KMS-11 (cell line): ENCODE results near the gene CRACDL.

Source experiments
- H2AFZ ChIP-seq: fragments of 200-600 bp; sonication (generic); 2 replicates; pipeline ENCODE4 v1.6.1; 2016; ENCODE audit warnings: antibody characterized with exemption, mixed run types, low read depth
- H3K27ac ChIP-seq: fragments of 200-600 bp; sonication (generic); 2 replicates; pipeline ENCODE4 v1.6.1; 2016; ENCODE audit warnings: mild to moderate bottlenecking, mixed run types
- H3K27me3 ChIP-seq: fragments of 200-600 bp; sonication (generic); 2 replicates; pipeline ENCODE4 v1.6.1; 2017; ENCODE audit warnings: mild to moderate bottlenecking, low read depth, mixed run types, moderate library complexity; ENCODE audit not compliant: insufficient read depth
- H3K36me3 ChIP-seq: fragments of 200-600 bp; sonication (generic); 2 replicates; pipeline ENCODE4 v1.6.1; 2017; ENCODE audit warnings: mild to moderate bottlenecking, mixed run types; ENCODE audit not compliant: insufficient read depth
- H3K4me1 ChIP-seq: fragments of 200-600 bp; sonication (generic); 2 replicates; pipeline ENCODE4 v1.6.1; 2016; ENCODE audit warnings: mild to moderate bottlenecking, low read depth, mixed run types; ENCODE audit not compliant: poor library complexity, severe bottlenecking
- H3K4me2 ChIP-seq: fragments of 200-600 bp; sonication (generic); 2 replicates; pipeline ENCODE4 v1.7.0; 2016; ENCODE audit warnings: mild to moderate bottlenecking, mixed run types
- H3K4me3 ChIP-seq: fragments of 200-600 bp; sonication (generic); IDR thresholded peaks from 2 replicates; pipeline ENCODE4 v1.6.1; 2017; ENCODE audit warnings: low read depth, low read length, mixed read lengths; ENCODE audit not compliant: insufficient read depth
- H3K79me2 ChIP-seq: fragments of 200-600 bp; sonication (generic); 2 replicates; pipeline ENCODE4 v1.6.1; 2016; ENCODE audit warnings: low read depth, mixed run types; ENCODE audit not compliant: insufficient read depth
- H3K9ac ChIP-seq: fragments of 200-600 bp; sonication (generic); 2 replicates; pipeline ENCODE4 v1.6.1; 2016; ENCODE audit warnings: mild to moderate bottlenecking, mixed run types
- H4K20me1 ChIP-seq: fragments of 200-600 bp; sonication (generic); 2 replicates; pipeline ENCODE4 v1.6.1; 2016; ENCODE audit warnings: mild to moderate bottlenecking, mixed run types; ENCODE audit not compliant: insufficient read depth
- CTCF ChIP-seq: fragments of 200-600 bp; sonication (generic); conservative IDR thresholded peaks from 2 replicates; pipeline ENCODE4 v1.6.1; 2017; ENCODE audit warnings: low read depth, mild to moderate bottlenecking, antibody characterized with exemption, low read length, moderate library complexity, mixed read lengths

Gene CRACDL

DNA sequence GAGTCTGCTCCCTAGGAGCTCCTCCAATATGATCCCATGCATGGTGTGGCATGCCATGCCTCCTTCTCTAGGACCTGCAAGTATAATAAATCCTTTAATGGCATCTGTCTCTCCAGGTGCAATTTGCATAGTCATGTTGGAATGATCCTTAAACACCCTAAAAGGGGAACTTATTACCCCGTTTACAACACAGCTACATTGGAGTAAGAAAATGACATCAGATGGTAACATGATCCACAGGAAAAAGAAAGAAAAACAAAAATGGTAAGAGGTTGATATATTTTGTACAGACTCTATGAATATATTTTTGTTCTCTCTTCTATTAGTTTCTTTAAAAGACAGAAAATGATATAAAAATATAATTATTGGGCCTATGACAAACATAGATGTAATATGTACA, 79.0 kb downstream of the CRACDL start:
- H3K27ac ChIP-seq, result no peak overlapping the region
- H3K4me1 ChIP-seq, result no peaks in the 10 kb centered on the region
- no peak overlapping the region for H2AFZ ChIP-seq
- no peak for TF ChIP-seq CTCF
- H3K79me2 ChIP-seq, result no peaks in the 10 kb centered on the region
- H3K27me3 ChIP-seq, result no peaks in the 10 kb centered on the region
- H3K4me3 ChIP-seq, result no peak overlapping the region
- H3K36me3 ChIP-seq, result no peaks in the 10 kb centered on the region
- H3K4me2 ChIP-seq, result no peak overlapping the region
- H4K20me1 ChIP-seq, result no peaks in the 10 kb centered on the region
- H3K9ac ChIP-seq, result no peak overlapping the region

GRCh38 chr2:98854682-98855081, 81.3 kb downstream of the CRACDL start:
- Histone ChIP-seq H3K4me1 (no peaks in the 10 kb centered on the region), H3K79me2 (no peaks in the 10 kb centered on the region), H2AFZ (no peak overlapping the region), H3K9ac (no peak overlapping the region), H3K27me3 (no peaks in the 10 kb centered on the region), H3K36me3 (no peaks in the 10 kb centered on the region), H4K20me1 (no peaks in the 10 kb centered on the region), H3K4me3 (no peak overlapping the region), H3K27ac (no peak overlapping the region), H3K4me2 (no peak overlapping the region)
- TF ChIP-seq CTCF, result no peak

DNA sequence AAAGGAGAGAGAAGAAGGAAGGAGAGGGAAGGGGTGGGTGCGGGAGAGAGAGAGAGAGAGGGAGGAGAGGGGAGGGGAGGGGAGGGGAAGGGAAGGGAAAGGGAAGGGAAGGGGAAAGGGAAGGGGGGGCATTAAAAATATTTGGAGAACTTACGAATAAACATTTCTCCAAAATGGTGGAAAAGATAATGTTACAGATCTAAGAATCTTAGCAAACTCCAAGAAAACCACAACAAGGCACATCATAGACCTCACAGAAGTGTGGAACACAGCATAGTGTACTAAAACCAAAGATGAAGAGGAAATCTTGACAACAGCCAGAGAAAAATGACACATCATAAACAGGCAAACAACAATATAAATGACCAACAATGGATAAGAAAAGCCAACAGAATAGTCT, 83.1 kb downstream of the CRACDL start:
- TF ChIP-seq CTCF, result no peak
- Histone ChIP-seq H3K4me1 (no peaks in the 10 kb centered on the region), H3K36me3 (no peaks in the 10 kb centered on the region), H3K27me3 (no peaks in the 10 kb centered on the region), H3K4me3 (no peak overlapping the region), H3K27ac (no peak overlapping the region), H4K20me1 (no peaks in the 10 kb centered on the region), H3K9ac (no peak overlapping the region), H3K79me2 (no peaks in the 10 kb centered on the region), H2AFZ (no peak overlapping the region), H3K4me2 (no peak overlapping the region)

GRCh38 chr2:98850074-98850473, 86.0 kb downstream of the CRACDL start:
- no peak overlapping the region for H2AFZ ChIP-seq
- H3K4me3 ChIP-seq, result no peak overlapping the region
- no peaks in the 10 kb centered on the region for H3K27me3 ChIP-seq
- no peaks in the 10 kb centered on the region for H3K4me1 ChIP-seq
- no peak overlapping the region for H3K9ac ChIP-seq
- H3K27ac ChIP-seq, result no peak overlapping the region
- no peak overlapping the region for H3K4me2 ChIP-seq
- no peaks in the 10 kb centered on the region for H4K20me1 ChIP-seq
- no peak for TF ChIP-seq CTCF
- H3K79me2 ChIP-seq, result no peaks in the 10 kb centered on the region
- H3K36me3 ChIP-seq, result no peaks in the 10 kb centered on the region

GRCh38 chr2:98849113-98849512, 86.9 kb downstream of the CRACDL start:
- Histone ChIP-seq H3K27me3 (no peaks in the 10 kb centered on the region), H3K79me2 (no peaks in the 10 kb centered on the region), H3K36me3 (no peaks in the 10 kb centered on the region), H3K27ac (no peak overlapping the region), H4K20me1 (no peaks in the 10 kb centered on the region), H3K4me1 (no peaks in the 10 kb centered on the region), H2AFZ (no peak overlapping the region), H3K9ac (no peak overlapping the region), H3K4me3 (no peak overlapping the region), H3K4me2 (no peak overlapping the region)
- no peak for TF ChIP-seq CTCF
